Colonic mucosa (tissue), 4 donors: ENCODE measurements around the gene PLIN5. TPM values are rescaled to one million over a fixed set of nuclear protein-coding genes. Genes with fewer than 3 reads are reported as not detected.

ENCODE experiments used
- DNase-seq: peaks from one replicate; pipeline ENCODE4 v3.0.0-alpha.2; 2020
- H3K27ac ChIP-seq: fragments of 200-600 bp; one replicate; pipeline ENCODE4 v1.8.0; 2021
- H3K27me3 ChIP-seq: fragments of 200-600 bp; one replicate; pipeline ENCODE4 v1.8.0; 2021
- H3K36me3 ChIP-seq: fragments of 200-600 bp; one replicate; pipeline ENCODE4 v1.8.0; 2021
- H3K4me1 ChIP-seq: fragments of 200-600 bp; one replicate; pipeline ENCODE4 v1.8.0; 2021; ENCODE audit warnings: mild to moderate bottlenecking
- H3K4me3 ChIP-seq: fragments of 200-600 bp; one replicate; pipeline ENCODE4 v1.8.0; 2021
- H3K9ac ChIP-seq, 2 donors: one replicate each; pipeline ENCODE4 v1.7.0; 2013; ENCODE audit warnings: control low read depth in 2 of 2, low read depth in 2 of 2, low read length in 2 of 2
- H3K9me3 ChIP-seq: fragments of 200-600 bp; one replicate; pipeline ENCODE4 v1.8.0; 2021
- intact Hi-C: fragments of 100-400 bp; cut with DNase I; formaldehyde crosslinking; loops from one replicate; pipeline ENCODE4 v1.14.1; 2022
- total RNA-seq, 2 donors: library from RNA; stranded (reverse); fragmentation: NEBNext Ultra II Directional in 1 of 2; extraction: Animal tissue kit (Norgen Biotek cat#: 25700) in 1 of 2; gene quantifications; one replicate each; pipeline ENCODE4 v1.2.1, GENCODE V29; 2021
- TF ChIP-seq, protein P1 (sequence below): fragments of 200-600 bp; IDR thresholded peaks from one replicate; pipeline ENCODE4 v1.8.0; 2022; ENCODE audit warnings: antibody characterized with exemption, mild to moderate bottlenecking
- donor health status: healthy.
- donor health status: DM: no; HTN: no; CAD: no.
- donor health status: DM: no; HTN: no; CAD: no.

PLIN5 gene
- total RNA-seq, 2 donors from 2014 or later = 2.0 to 3.5 TPM

DNA sequence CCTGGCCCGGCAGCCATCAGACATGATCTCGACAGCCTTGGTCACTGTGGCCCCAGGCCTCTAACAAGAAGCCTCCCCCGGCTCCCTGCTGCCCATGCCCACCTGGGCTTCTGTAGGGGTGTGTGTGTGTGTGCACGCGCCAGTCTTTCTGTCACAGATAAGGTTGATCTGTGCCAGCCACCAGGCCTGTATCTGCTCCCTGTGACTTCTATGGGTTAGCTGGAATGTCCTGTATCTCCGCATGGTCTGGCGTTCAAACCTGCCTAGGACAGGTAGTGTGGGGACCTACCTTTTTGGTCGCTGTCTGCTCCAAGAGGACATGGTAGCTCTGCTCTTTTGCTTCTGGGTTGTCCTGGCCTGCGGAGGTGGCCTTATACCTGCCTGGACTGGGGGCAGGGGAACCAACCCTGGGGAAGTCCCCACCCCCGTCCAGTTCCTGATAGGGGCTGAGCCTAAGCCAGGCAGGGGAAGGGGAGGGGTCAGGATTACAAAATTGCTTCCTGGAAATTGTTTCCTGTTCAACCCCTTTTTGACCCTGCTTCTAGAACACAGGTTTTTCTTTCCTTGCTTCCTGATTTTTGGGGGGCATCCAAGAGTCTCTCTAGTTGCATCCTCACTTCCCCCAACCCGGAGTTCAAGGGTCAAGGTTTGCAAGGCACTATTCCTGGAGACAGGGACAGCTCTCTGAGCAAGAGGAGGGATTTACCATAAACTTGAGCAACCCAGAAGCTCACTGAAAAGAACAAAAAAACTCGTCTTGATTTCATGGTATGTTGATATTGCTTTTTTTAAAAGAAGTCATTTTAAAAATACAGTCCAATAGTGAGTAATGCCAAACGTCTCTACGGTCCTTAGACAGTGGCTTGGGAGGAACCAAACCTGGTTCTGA is 4.9 kb upstream of the PLIN5 start, which contains the start of gene LRG1:
TSS of gene LRG1 (minus strand) at position 344 of the 889 bp plus-strand sequence. CDS start at position 321, 23 bp downstream.
- TF ChIP-seq, protein P1, sequence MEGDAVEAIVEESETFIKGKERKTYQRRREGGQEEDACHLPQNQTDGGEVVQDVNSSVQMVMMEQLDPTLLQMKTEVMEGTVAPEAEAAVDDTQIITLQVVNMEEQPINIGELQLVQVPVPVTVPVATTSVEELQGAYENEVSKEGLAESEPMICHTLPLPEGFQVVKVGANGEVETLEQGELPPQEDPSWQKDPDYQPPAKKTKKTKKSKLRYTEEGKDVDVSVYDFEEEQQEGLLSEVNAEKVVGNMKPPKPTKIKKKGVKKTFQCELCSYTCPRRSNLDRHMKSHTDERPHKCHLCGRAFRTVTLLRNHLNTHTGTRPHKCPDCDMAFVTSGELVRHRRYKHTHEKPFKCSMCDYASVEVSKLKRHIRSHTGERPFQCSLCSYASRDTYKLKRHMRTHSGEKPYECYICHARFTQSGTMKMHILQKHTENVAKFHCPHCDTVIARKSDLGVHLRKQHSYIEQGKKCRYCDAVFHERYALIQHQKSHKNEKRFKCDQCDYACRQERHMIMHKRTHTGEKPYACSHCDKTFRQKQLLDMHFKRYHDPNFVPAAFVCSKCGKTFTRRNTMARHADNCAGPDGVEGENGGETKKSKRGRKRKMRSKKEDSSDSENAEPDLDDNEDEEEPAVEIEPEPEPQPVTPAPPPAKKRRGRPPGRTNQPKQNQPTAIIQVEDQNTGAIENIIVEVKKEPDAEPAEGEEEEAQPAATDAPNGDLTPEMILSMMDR = no peak
- intact Hi-C loops = no loop called here
- peak; percentile 91 for DNase-seq
- Histone ChIP-seq H3K9ac (peak within 1 kb of the TSS in 1 of 2 donors; percentile 76), H3K9me3 (no peaks in the 10 kb centered on the region), H3K27me3 (no peaks in the 10 kb centered on the region), H3K27ac (peak within 1 kb of the TSS; percentile 82), H3K4me1 (no peaks in the 10 kb centered on the region), H3K36me3 (no peaks in the 10 kb centered on the region), H3K4me3 (peak within 1 kb of the TSS; percentile 28)

DNA sequence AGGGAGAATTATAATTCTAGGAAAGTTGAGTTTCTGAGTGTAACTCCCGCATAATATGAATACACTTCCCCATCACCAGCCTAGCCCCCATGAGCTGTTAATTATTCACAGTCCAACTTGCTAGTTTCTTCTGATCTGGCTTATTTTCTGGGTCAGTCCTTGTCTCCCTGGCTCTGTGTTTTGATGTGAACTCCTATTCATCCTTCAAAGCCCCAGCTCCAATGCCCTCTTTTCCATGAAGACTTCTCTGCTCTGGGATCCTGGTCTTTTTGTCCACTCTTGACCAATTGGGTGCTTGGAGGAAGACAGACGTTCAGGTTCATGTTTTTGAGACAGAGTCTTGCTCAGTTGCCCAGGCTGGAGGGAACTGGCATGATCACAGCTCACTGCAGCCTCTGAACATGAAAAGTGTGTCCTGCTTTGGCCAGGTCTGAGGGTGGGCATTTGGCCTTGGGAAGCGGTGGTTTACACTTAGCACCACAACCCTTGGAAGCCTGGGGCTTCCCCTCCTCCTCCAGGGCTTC is 4.2 kb upstream of the PLIN5 start:
- no peak for DNase-seq
- Histone ChIP-seq H3K9me3 (no peaks in the 10 kb centered on the region), H3K36me3 (no peaks in the 10 kb centered on the region), H3K27me3 (no peaks in the 10 kb centered on the region), H3K27ac (peak overlapping the region; percentile 82), H3K4me1 (no peaks in the 10 kb centered on the region), H3K9ac (peak overlapping the region in 1 of 2 donors; percentile 76), H3K4me3 (peak overlapping the region; percentile 28)
- TF ChIP-seq, protein P1 = no peak
- intact Hi-C loops = no loop called here

DNA sequence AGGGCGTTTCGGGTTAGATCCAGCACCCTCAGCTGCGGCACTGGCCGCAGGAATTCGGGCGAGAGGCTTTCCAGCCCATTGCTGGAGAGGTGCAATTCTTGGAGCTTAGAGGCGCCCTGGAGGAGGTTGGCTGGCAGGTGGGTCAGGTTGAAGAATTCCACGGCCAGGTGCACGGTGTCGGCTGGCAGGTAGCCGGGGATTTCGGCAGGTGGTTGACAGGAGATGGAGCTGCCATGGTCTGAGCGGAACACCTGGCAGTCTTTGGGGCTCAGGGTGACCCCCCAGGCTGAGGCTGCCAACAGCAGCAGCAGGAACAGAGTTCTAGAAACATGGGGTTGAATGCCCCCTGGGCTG is 3.6 kb upstream of the PLIN5 start:
- DNase-seq = no peak
- Histone ChIP-seq H3K27ac (no peak overlapping the region), H3K4me1 (no peaks in the 10 kb centered on the region), H3K9ac (no peak overlapping the region), H3K9me3 (no peaks in the 10 kb centered on the region), H3K36me3 (no peaks in the 10 kb centered on the region), H3K4me3 (no peak overlapping the region), H3K27me3 (no peaks in the 10 kb centered on the region)
- TF ChIP-seq, protein P1 = no peak
- intact Hi-C loops = no loop called here

DNA sequence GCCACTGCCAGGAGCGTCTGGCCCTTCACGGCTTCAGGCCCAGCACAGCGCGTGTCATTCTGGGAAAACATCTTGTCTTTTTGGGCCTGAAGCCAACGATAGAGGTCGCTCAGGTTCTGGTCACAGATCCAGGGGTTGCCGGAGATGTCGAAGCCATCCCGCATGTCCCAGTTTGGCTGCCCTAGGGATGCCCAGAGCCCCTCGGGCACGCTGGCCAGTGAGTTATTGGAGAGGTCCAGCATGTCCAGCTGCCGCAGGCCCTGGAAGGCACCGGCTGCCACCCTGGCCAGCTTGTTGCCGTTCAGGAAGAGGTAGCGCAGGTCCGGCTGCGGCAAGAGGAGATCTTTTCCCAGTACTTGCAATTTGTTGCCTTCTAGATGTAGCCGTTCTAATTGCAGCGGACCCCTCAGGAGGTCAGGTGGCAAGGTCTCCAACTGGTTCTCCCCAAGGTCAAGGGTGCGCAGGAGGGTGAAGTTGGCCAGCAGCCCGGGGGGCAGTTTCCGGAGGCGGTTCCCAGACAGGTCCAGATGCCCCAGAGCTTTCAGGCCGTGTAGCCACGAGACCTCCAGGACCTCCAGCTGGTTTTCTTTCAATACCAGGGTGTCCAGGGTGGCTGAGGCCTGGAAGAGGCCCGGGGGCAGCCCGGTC is 3.1 kb upstream of the PLIN5 start:
- Histone ChIP-seq H3K27me3 (no peaks in the 10 kb centered on the region), H3K4me1 (no peaks in the 10 kb centered on the region), H3K27ac (no peak overlapping the region), H3K36me3 (no peaks in the 10 kb centered on the region), H3K9me3 (no peaks in the 10 kb centered on the region), H3K9ac (no peak overlapping the region), H3K4me3 (no peak overlapping the region)
- intact Hi-C loops = no loop called here
- TF ChIP-seq, protein P1 = no peak
- DNase-seq = no peak

DNA sequence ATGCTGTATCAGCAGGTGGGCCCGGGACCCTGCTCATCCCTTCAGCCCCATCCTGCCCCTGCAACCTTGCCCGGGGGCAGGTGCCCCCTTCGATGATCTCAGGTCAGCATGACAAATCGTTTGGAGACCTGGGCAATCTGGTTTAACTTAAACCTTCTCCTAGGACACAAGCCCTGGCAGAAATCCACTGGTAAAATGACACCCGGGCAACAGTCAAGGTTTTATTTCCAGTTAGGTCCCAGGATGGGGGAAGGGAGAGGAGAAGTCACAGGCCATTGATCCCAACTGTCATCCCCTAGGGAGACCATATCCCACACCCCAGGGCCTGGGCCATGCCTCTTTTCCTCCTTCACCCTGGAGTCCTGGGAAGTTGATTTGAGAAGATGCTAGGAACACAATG is 1.8 kb upstream of the PLIN5 start:
- no peaks in the 10 kb centered on the region for H3K4me1 ChIP-seq

More for the DNA sequence above, 1.8 kb upstream of the PLIN5 start:
- no peak overlapping the region for H3K9ac ChIP-seq
- TF ChIP-seq, protein P1 = no peak
- no peaks in the 10 kb centered on the region for H3K36me3 ChIP-seq
- H3K27ac ChIP-seq = no peak overlapping the region
- intact Hi-C loops = no loop called here
- H3K27me3 ChIP-seq = no peaks in the 10 kb centered on the region
- H3K9me3 ChIP-seq = no peaks in the 10 kb centered on the region
- no peak for DNase-seq
- H3K4me3 ChIP-seq = no peak overlapping the region
